ENCODE results near the gene EPS15. TPM values are rescaled to one million over a fixed set of nuclear protein-coding genes. Genes with fewer than 3 reads are reported as not detected.
"Not testable (repeated sequence)": the region's sequence is repeated elsewhere in the genome, so short reads cannot be mapped to it uniquely, and the experiment has no call there.

EPS15 gene
- polyA plus RNA-seq (2013, experiment 1 of 4), result 35.1 TPM
- polyA plus RNA-seq (2013, experiment 2 of 4), result 33.1 TPM
- 27.6 TPM for polyA plus RNA-seq (2013, experiment 3 of 4)
- polyA plus RNA-seq (2013, experiment 4 of 4), result 33.2 TPM

DNA sequence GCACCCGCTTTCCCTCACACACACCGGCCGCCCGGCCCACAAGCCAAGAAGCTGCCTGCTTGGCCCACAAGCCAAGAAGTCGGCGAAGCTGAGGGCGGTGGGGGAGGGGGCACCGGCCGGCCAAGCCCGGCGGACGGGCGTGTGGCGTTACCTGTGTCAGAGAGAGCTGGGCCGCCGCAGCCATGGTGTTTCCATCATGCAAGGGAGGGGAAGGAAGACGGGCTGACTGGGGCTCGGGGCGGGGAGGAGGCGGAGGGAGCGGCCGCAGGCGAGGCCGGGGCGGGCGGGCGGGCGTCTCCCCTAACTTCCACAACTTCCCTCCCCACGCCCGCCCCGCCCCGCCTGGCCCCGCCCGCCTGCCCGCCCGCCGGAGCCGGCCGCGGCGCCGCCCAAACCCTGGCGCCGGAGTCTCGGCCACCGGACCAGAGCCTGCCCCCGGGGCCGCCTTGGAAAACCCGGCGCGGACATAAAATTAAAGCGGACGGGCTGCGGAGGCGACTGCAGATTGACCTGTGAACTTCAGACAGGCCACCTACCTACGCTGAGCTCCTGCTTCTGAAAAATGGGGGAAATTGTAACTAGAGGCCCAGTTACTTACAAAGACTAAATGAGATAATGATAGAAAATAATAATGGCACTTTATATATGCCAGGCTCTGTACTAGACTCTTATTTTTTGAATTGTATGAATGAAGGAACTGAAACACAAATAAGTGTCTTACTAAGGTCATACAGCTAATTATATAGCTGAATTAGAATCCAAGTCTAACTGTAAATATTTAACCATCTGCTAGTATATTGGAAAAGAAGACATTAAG lies at the start of gene EPS15:
TSS of gene EPS15 (minus strand) at position 219 of the 817 bp plus-strand sequence. CDS start at position 184, 35 bp downstream.
- Histone ChIP-seq H3K36me3 (ENCODE audit: control insufficient read depth, insufficient read depth, low read length) (no peaks in the 10 kb centered on the region), H3K27me3 (ENCODE audit: control insufficient read depth, insufficient read depth, low read length, poor library complexity, severe bottlenecking) (no peaks in the 10 kb centered on the region), H3K4me1 (ENCODE audit: control insufficient read depth, insufficient read depth, low read length) (peaks cover 7% of the 10 kb centered on the region), H3K4me3 (ENCODE audit: insufficient read depth, low read depth, low read length) (peak within 1 kb of the TSS; percentile 83), H3K27ac (ENCODE audit: insufficient read depth, low read depth, low read length, poor library complexity, severe bottlenecking) (no peak within 1 kb of the TSS), H3K9me3 (ENCODE audit: control insufficient read depth, low read length) (no peaks in the 10 kb centered on the region)
- WGBS, 2 experiments, result 1% methylated on average over 50 to 56 of the region's 56 CpGs

DNA sequence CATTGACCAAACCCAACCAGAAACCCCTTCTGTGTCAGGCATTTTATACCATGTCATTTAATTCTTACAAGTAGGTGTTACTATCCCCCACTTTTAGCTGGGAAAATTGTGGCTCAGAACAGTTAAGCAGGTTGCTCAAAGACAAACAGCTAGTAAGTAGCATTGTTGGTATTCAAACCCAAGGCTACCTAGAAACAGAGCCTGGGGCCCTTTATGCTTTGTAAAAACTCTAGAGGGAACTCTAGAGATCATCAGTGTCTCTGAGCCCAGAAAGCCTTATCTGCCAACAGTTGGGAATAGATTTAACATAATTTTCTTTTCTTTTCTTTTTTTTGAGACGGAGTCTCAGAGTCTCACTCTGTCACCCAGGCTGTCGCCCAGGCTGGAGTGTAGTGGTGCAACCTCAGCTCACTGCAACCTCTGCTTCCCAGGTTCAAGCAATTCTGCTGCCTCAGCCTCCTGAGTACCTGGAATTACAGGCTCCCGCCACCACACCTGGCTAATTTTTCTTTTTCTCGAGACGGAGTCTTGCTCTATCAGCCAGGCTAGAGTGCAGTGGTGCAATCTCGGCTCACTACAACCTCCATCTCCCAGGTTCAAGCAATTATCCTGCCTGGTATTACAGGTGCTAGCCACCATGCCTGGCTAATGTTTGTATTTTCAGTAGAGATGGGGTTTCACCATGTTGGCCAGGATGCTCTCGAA lies 49.3 kb upstream of the EPS15 start:
- Histone ChIP-seq H3K9me3 (ENCODE audit: control insufficient read depth, low read length) (no peaks in the 10 kb centered on the region), H3K27ac (ENCODE audit: insufficient read depth, low read depth, low read length, poor library complexity, severe bottlenecking) (no peak overlapping the region), H3K27me3 (ENCODE audit: control insufficient read depth, insufficient read depth, low read length, poor library complexity, severe bottlenecking) (no peaks in the 10 kb centered on the region), H3K4me3 (ENCODE audit: insufficient read depth, low read depth, low read length) (no peak overlapping the region), H3K4me1 (ENCODE audit: control insufficient read depth, insufficient read depth, low read length) (no peaks in the 10 kb centered on the region), H3K36me3 (ENCODE audit: control insufficient read depth, insufficient read depth, low read length) (no peaks in the 10 kb centered on the region)
- whole genome bisulfite sequencing, 2 experiments, result 90 to 93% methylated on average over 7 of the region's 7 CpGs

DNA sequence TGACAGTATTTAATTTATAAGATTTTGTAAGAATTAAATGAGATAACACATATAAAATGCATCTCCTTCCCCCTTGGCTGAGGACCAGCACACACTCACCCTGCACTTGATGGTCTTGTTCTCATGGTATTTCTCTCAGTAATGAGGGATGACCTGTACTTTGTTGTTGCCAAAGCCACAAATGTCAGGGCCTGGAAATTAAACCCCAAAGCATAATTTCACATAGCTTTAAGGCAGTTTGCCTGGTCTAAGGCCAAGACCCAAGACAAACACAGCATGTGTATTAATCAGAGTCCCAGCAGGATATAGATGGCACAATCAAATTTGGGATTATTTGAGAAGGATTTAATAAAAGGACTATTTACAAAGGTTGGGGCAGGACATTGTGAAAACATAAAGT lies 48.6 kb upstream of the EPS15 start:
- H3K27me3 ChIP-seq (ENCODE audit: control insufficient read depth, insufficient read depth, low read length, poor library complexity, severe bottlenecking), result no peaks in the 10 kb centered on the region
- H3K36me3 ChIP-seq (ENCODE audit: control insufficient read depth, insufficient read depth, low read length), result no peaks in the 10 kb centered on the region
- H3K4me3 ChIP-seq (ENCODE audit: insufficient read depth, low read depth, low read length), result no peak overlapping the region
- no peak overlapping the region for H3K27ac ChIP-seq (ENCODE audit: insufficient read depth, low read depth, low read length, poor library complexity, severe bottlenecking)
- H3K4me1 ChIP-seq (ENCODE audit: control insufficient read depth, insufficient read depth, low read length), result no peaks in the 10 kb centered on the region
- H3K9me3 ChIP-seq (ENCODE audit: control insufficient read depth, low read length), result no peaks in the 10 kb centered on the region

DNA sequence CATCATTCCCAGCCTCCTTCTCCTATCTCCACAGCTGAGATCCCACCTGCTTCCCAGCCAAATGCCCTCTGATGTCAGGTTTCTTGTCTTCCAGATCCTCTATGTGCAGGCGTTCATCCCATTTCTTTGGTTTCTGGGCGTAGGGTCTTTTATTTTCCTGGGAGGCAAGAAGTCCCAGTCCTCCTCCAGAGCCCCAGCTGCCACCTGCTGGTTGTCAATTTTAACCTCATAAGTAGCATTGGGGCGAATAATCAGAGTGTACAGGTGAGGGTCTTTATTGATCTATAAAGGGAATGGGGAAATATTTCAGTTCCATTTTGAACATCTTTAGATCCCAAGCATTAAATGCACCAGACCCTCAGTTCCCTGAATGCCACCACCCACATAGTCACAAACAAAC lies 47.2 kb upstream of the EPS15 start:
- Histone ChIP-seq H3K9me3 (ENCODE audit: control insufficient read depth, low read length) (no peaks in the 10 kb centered on the region), H3K4me1 (ENCODE audit: control insufficient read depth, insufficient read depth, low read length) (no peaks in the 10 kb centered on the region), H3K4me3 (ENCODE audit: insufficient read depth, low read depth, low read length) (no peak overlapping the region), H3K36me3 (ENCODE audit: control insufficient read depth, insufficient read depth, low read length) (no peaks in the 10 kb centered on the region), H3K27ac (ENCODE audit: insufficient read depth, low read depth, low read length, poor library complexity, severe bottlenecking) (no peak overlapping the region), H3K27me3 (ENCODE audit: control insufficient read depth, insufficient read depth, low read length, poor library complexity, severe bottlenecking) (no peaks in the 10 kb centered on the region)
- 94 to 95% methylated on average over 2 to 3 of the region's 3 CpGs for WGBS, 2 experiments

DNA sequence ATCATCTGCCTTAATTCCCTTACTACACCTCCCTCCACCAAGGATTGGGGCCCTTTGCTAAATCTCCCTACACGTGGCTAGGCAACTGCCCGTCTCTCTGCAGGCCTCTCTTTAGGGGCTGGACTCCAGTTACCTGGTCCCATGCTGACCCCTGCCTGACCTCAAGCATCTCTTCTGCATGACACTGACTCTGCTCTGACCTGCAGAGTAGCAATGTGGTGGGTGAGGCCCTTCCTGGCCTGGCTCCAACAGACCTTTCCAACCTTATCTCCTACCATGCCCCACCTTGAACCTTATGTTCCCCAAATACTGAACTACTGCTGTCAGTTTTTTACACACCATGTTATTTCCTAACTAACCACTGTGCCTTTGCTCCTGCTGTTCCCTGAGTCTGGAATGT lies 45.9 kb upstream of the EPS15 start:
- Histone ChIP-seq H3K36me3 (ENCODE audit: control insufficient read depth, insufficient read depth, low read length) (no peaks in the 10 kb centered on the region), H3K9me3 (ENCODE audit: control insufficient read depth, low read length) (no peaks in the 10 kb centered on the region), H3K4me3 (ENCODE audit: insufficient read depth, low read depth, low read length) (no peak overlapping the region), H3K27ac (ENCODE audit: insufficient read depth, low read depth, low read length, poor library complexity, severe bottlenecking) (no peak overlapping the region), H3K4me1 (ENCODE audit: control insufficient read depth, insufficient read depth, low read length) (no peaks in the 10 kb centered on the region), H3K27me3 (ENCODE audit: control insufficient read depth, insufficient read depth, low read length, poor library complexity, severe bottlenecking) (no peaks in the 10 kb centered on the region)
- 49% methylated on average over 2 of the region's 2 CpGs for WGBS, 2 experiments

DNA sequence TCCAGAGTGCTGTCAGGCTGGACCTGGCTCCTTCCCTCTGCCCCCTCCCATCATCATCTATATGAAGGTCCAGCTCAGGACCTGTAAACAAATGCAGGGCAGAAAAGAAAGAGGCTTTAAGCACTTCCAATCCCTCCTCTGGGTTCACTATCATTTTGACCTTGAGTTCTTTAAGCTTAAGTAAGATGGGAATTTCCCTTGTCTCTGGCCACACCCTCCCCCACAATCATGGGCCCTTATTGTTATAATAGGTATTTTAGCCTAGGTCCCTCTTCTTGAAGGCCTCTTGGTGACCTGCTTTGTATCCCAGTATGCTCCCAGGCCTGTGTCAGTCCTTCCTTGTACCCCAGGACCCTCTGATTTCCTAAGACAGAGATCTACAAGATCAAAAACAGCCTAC lies 45.1 kb upstream of the EPS15 start:
- H3K4me1 ChIP-seq (ENCODE audit: control insufficient read depth, insufficient read depth, low read length), result no peaks in the 10 kb centered on the region
- no peaks in the 10 kb centered on the region for H3K27me3 ChIP-seq (ENCODE audit: control insufficient read depth, insufficient read depth, low read length, poor library complexity, severe bottlenecking)
- H3K27ac ChIP-seq (ENCODE audit: insufficient read depth, low read depth, low read length, poor library complexity, severe bottlenecking), result no peak overlapping the region
- H3K36me3 ChIP-seq (ENCODE audit: control insufficient read depth, insufficient read depth, low read length), result no peaks in the 10 kb centered on the region
- no peak overlapping the region for H3K4me3 ChIP-seq (ENCODE audit: insufficient read depth, low read depth, low read length)
- H3K9me3 ChIP-seq (ENCODE audit: control insufficient read depth, low read length), result no peaks in the 10 kb centered on the region

DNA sequence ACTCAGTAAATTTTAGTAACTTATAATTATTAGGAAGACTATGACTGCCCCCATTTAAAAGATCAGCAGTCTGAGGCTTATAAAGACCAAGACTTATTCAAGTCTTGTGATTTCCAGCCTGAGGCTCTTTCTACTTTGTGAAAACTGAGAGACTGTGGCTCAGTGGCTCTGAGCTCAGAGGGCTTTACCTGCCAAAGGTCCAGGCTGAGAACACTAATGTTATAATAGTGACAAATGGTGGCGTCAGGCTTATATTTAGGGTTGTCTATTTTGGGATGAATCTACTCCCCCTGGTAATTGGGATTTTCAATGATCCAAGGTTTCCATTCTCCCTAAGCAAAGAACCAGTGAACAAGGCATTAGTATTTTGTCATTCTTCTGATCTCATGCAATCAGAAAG lies 42.6 kb upstream of the EPS15 start:
- WGBS, 2 experiments, result 96 to 100% methylated on average over 1 of the region's 1 CpG
- no peaks in the 10 kb centered on the region for H3K9me3 ChIP-seq (ENCODE audit: control insufficient read depth, low read length)
- H3K4me3 ChIP-seq (ENCODE audit: insufficient read depth, low read depth, low read length), result no peak overlapping the region
- no peaks in the 10 kb centered on the region for H3K36me3 ChIP-seq (ENCODE audit: control insufficient read depth, insufficient read depth, low read length)
- H3K27ac ChIP-seq (ENCODE audit: insufficient read depth, low read depth, low read length, poor library complexity, severe bottlenecking), result no peak overlapping the region
- no peaks in the 10 kb centered on the region for H3K4me1 ChIP-seq (ENCODE audit: control insufficient read depth, insufficient read depth, low read length)
- no peaks in the 10 kb centered on the region for H3K27me3 ChIP-seq (ENCODE audit: control insufficient read depth, insufficient read depth, low read length, poor library complexity, severe bottlenecking)

DNA sequence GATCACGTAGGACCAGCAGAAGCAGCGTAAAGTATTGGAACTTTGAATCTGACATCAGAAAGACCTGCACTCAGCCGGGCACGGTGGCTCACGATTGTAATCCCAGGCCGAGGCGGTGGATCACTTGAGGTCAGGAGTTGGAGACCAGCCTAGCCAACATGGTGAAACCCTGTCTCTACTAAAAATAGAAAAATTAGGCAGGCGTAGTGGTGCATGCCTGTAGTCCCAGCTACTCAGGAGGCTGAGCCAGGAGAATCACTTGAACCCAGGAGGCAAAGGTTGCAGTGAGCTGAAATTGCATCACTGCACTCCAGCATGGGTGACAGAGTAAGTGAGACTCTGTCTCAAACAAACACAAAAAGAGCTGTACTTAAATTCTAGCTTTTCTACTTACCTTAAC lies 41.8 kb upstream of the EPS15 start:
- H3K4me3 ChIP-seq (ENCODE audit: insufficient read depth, low read depth, low read length); H3K27ac ChIP-seq (ENCODE audit: insufficient read depth, low read depth, low read length, poor library complexity, severe bottlenecking); H3K36me3 ChIP-seq (ENCODE audit: control insufficient read depth, insufficient read depth, low read length); H3K9me3 ChIP-seq (ENCODE audit: control insufficient read depth, low read length); H3K27me3 ChIP-seq (ENCODE audit: control insufficient read depth, insufficient read depth, low read length, poor library complexity, severe bottlenecking); H3K4me1 ChIP-seq (ENCODE audit: control insufficient read depth, insufficient read depth, low read length): not testable (repeated sequence)
- 92 to 94% methylated on average over 8 of the region's 8 CpGs for WGBS, 2 experiments

DNA sequence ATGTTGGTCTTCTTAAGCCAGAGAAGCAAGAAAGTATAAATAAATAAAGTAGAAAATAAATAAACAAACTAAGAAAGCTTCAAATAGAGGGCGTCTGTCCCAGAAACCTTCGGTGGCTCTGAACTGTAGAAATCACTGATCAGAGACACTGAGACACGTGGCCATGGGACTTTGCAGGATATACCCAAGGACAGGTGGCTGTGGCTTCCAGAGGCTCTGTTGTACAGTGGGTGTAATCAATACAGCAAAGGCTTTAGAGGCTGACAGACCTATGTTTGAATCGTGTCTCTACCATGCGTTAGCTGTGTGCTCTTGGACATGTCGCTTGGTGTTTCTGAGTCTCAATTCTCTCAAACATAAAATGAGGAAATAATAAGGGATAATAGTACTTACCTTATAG lies 41.0 kb upstream of the EPS15 start:
- WGBS, 2 experiments, result 93 to 94% methylated on average over 6 of the region's 6 CpGs
- no peaks in the 10 kb centered on the region for H3K9me3 ChIP-seq (ENCODE audit: control insufficient read depth, low read length)
- no peak overlapping the region for H3K4me3 ChIP-seq (ENCODE audit: insufficient read depth, low read depth, low read length)
- no peaks in the 10 kb centered on the region for H3K36me3 ChIP-seq (ENCODE audit: control insufficient read depth, insufficient read depth, low read length)
- H3K27me3 ChIP-seq (ENCODE audit: control insufficient read depth, insufficient read depth, low read length, poor library complexity, severe bottlenecking), result no peaks in the 10 kb centered on the region
- H3K27ac ChIP-seq (ENCODE audit: insufficient read depth, low read depth, low read length, poor library complexity, severe bottlenecking), result no peak overlapping the region
- H3K4me1 ChIP-seq (ENCODE audit: control insufficient read depth, insufficient read depth, low read length), result no peaks in the 10 kb centered on the region

DNA sequence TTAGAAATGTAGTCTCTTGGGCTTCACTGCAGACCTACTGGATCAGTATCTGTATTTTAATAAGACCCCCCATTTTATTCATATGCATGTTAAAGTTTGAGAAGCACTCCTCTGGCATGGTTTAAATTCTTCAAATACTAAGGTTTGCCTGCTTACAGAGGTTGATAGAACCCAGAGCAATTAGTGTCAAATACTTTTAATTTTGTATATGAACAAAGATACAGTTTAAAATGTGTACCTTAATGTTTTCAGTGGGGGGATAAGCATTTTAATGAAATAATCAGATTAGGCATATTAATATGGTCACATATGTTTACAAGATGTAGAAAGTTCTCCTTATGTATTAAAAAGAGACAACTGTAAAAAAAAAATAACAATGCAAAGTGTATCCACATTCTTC lies 40.4 kb upstream of the EPS15 start:
- no peak overlapping the region for H3K4me3 ChIP-seq (ENCODE audit: insufficient read depth, low read depth, low read length)
- no peaks in the 10 kb centered on the region for H3K9me3 ChIP-seq (ENCODE audit: control insufficient read depth, low read length)
- no peaks in the 10 kb centered on the region for H3K4me1 ChIP-seq (ENCODE audit: control insufficient read depth, insufficient read depth, low read length)
- no peaks in the 10 kb centered on the region for H3K27me3 ChIP-seq (ENCODE audit: control insufficient read depth, insufficient read depth, low read length, poor library complexity, severe bottlenecking)
- no peaks in the 10 kb centered on the region for H3K36me3 ChIP-seq (ENCODE audit: control insufficient read depth, insufficient read depth, low read length)
- no peak overlapping the region for H3K27ac ChIP-seq (ENCODE audit: insufficient read depth, low read depth, low read length, poor library complexity, severe bottlenecking)
